ENCODE data around the gene MRGPRD.
"Not testable (repeated sequence)": the region's sequence is repeated elsewhere in the genome, so short reads cannot be mapped to it uniquely, and the experiment has no call there.

Gene MRGPRD

DNA sequence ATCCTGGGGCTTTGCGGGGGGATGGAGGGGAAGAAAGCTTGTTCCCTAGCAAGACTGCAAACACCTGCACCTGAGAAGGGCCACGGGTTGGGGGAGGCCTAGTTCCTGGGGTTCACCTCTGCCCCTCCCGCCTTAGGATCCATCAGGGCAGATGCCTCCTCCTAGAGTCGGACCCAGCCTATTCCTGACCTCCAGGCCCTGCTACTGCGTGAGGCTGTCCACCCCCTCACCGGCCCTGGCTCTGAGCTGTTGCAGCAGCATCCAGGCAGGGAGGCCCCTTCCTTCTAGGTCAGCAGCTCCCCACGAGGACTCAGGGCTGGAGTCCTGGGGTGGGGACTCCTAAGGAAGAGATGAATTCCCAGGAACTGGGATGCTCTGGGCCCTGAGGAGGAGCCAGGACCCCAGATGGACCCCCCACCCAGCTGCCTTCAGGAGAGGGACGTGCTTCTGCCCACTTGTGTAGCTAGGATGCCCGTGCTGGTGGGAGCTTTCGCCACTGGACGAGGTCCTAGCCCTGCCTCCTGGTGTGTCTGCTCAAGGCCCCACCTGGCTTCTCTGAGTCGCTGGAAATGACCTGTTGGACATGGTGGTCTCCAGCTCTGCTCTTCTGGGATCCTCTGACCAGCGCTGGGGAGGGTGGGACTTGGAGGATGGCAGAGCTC, 21.9 kb upstream of the MRGPRD start:
- Histone ChIP-seq H3K4me3 (no peak overlapping the region), H3K27ac (no peak overlapping the region), H3K27me3 (no peaks in the 10 kb centered on the region), H3K4me2 (no peak overlapping the region), H3K36me3 (no peaks in the 10 kb centered on the region), H4K20me1 (peaks cover 0 to 5% (median 0%) of the 10 kb centered on the region in 11 experiments; a peak in 2 of 22 replicates), H3K9ac (no peak overlapping the region), H3K9me3 (replicated peaks in 1 of 11) (no peaks in the 10 kb centered on the region), H3K4me1 (peaks cover 0 to 19% (median 10%) of the 10 kb centered on the region in 10 experiments; a peak in 12 of 20 replicates)
- no peak for TF ChIP-seq Cebpa-rat (IDR thresholded peaks at IDR 0.05)

DNA sequence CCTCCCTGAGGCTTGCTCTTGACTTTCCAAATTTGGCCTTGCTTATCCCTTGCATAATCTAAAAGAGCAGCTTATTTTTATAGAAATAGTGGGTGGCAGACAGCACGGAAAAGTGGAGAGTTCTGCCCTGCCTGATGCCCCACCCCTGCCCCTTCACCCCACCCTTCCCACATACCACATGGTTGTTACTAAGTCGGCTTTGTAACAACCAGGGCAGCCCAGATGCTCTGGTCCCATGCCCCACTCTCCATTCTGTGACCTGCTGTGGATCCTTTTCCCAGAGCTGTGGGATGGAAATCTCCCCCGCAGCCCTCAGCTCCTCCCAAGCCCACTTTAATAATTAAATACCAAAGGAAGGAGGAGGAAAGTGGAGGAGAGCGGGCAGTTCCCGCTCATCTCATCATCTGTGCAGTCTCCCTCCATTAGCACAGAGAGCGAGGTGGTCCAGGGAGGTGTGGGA, 21.4 kb upstream of the MRGPRD start:
- Histone ChIP-seq H3K4me1 (peaks cover 0 to 19% (median 10%) of the 10 kb centered on the region in 10 experiments; a peak in 12 of 20 replicates), H3K36me3 (no peaks in the 10 kb centered on the region), H4K20me1 (peaks cover 0 to 5% (median 0%) of the 10 kb centered on the region in 11 experiments; a peak in 2 of 22 replicates), H3K27me3 (no peaks in the 10 kb centered on the region), H3K27ac (no peak overlapping the region), H3K4me2 (no peak overlapping the region), H3K4me3 (no peak overlapping the region), H3K9me3 (replicated peaks in 1 of 11) (no peaks in the 10 kb centered on the region), H3K9ac (no peak overlapping the region)
- no peak for TF ChIP-seq Cebpa-rat (IDR thresholded peaks at IDR 0.05)

DNA sequence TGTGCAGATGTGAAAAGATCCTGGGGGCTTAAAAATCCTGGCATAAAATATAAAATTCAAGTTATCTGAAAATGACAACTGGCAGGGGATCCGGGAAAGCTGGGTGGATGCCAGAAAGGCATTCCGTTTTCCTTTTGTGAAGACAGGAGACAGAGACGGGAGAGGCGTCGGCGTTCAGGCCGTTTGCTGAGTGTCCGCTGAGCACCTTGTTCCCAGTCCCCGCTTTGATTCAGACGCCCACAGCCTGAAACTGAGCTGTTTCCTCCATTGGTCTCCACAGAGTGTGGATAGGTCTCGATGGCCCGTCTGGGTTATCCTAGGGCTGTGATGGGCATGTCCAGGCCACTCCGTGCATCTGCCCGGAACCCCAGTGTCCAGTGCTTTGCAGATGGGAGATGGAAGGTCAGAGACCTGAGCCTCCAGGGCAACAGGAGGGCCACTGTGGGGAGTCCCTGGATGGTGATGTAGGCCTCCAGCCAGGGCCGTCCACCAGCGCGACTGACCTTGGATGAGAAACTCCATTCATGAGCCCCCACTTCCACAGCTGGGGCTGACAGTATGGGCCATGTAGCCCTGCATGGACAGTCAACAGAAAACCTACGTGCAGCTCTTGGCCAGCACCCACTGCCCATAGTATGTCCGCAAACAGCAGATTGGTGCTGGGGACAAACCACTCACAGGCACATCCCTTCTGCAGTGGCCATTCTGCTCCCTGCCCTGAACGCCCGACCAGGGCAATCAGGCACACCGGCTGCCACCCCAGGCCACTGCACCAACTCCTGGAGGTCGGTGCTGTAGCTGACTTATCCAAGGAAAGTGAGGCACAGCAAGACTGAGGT, 20.7 kb upstream of the MRGPRD start:
- H3K9ac ChIP-seq, result no peak overlapping the region
- H3K36me3 ChIP-seq, result no peaks in the 10 kb centered on the region
- H3K27ac ChIP-seq, result no peak overlapping the region
- no peak overlapping the region for H3K4me2 ChIP-seq
- no peaks in the 10 kb centered on the region for H3K9me3 ChIP-seq (replicated peaks in 1 of 11)
- H3K27me3 ChIP-seq, result no peaks in the 10 kb centered on the region
- H4K20me1 ChIP-seq, result peaks cover 0 to 5% (median 0%) of the 10 kb centered on the region in 11 experiments; a peak in 1 of 22 replicates
- no peak for TF ChIP-seq Cebpa-rat (IDR thresholded peaks at IDR 0.05)
- peaks cover 0 to 19% (median 10%) of the 10 kb centered on the region in 10 experiments; a peak in 12 of 20 replicates for H3K4me1 ChIP-seq
- no peak overlapping the region for H3K4me3 ChIP-seq

DNA sequence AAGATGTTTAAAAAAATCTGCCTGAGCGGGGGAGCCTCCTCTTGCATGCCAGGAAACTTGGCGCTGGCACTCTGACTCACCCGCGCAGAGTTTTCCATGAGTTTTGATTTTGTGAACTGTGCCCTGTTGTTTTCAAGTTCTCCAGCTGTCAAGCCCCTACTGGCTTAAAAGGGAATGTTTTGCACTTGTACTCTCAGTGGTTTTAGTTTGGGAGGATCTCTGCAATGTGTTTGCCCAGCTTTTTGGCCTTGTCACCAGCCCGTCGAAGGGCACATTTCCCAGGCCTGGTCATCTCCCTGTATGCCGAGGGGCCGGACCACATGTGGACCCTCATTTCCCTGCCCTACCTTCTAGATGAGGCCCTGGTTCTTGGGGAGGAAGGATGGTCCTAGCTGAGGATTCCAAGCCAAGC, 20.1 kb upstream of the MRGPRD start:
- TF ChIP-seq Cebpa-rat (IDR thresholded peaks at IDR 0.05), result no peak
- no peak overlapping the region for H3K27ac ChIP-seq
- no peak overlapping the region for H3K4me2 ChIP-seq

DNA sequence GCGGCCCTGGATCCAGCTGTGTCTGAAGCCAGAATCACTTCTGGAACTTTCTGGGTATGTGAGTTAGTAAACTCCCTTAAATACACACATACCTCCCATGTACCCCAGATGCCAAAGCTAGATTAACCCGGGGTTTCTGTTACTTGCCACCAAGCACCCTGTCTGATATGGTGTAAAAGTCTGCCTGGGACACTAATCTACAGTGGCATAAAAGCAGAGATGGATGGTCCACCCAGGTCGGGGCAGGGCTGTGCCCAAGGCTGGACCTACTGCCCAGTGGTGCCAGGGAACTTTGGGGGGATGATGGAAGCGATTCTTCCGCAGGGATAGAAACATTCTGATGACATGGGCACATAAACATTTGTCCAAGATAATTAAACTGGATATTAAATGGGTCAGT, 19.6 kb upstream of the MRGPRD start:
- H3K27ac ChIP-seq, result no peak overlapping the region
- H3K4me3 ChIP-seq, result no peak overlapping the region
- H4K20me1 ChIP-seq, result peaks cover 0 to 5% (median 0%) of the 10 kb centered on the region in 11 experiments; a peak in 1 of 22 replicates
- no peak overlapping the region for H3K9ac ChIP-seq
- H3K36me3 ChIP-seq, result no peaks in the 10 kb centered on the region
- no peaks in the 10 kb centered on the region for H3K9me3 ChIP-seq (replicated peaks in 1 of 11)
- TF ChIP-seq Cebpa-rat (IDR thresholded peaks at IDR 0.05), result no peak
- peaks cover 0 to 19% (median 10%) of the 10 kb centered on the region in 10 experiments; a peak in 12 of 20 replicates for H3K4me1 ChIP-seq
- H3K27me3 ChIP-seq, result no peaks in the 10 kb centered on the region
- no peak overlapping the region for H3K4me2 ChIP-seq

More for the DNA sequence above, 20.1 kb upstream of the MRGPRD start:
- Histone ChIP-seq H3K36me3 (no peaks in the 10 kb centered on the region), H3K9ac (no peak overlapping the region), H4K20me1 (peaks cover 0 to 5% (median 0%) of the 10 kb centered on the region in 11 experiments; a peak in 1 of 22 replicates), H3K27me3 (no peaks in the 10 kb centered on the region), H3K4me1 (peaks cover 0 to 19% (median 10%) of the 10 kb centered on the region in 10 experiments; a peak in 12 of 20 replicates), H3K4me3 (no peak overlapping the region), H3K9me3 (replicated peaks in 1 of 11) (no peaks in the 10 kb centered on the region)

DNA sequence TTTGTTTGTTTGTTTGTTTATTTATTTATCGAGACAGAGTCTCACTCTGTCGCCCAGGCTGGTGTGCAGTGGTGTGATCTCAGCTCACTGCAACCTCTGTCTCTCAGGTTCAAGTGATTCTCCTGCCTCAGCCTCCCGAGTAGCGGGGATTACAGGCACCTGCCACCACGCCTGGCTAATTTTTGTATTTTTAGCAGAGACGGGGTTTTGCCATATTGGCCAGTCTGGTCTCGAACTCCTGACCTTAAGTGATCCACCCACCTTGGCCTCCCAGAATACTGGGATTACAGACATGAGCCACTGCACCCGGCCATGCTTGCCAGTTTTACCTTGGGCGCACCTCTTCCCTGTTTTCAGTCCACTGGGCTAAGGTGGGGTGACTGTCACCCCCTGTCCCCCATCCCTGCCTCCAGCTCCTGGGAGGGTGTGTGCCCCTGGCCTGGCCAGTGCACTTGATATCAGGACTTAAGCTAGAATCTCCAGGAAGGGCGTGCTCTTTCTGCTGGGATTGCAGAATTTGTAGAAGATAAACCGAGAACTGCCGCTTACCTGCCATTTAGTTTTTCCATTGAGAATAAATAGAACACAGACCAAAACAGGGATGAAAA, 19.1 kb upstream of the MRGPRD start:
- H4K20me1 ChIP-seq; H3K27me3 ChIP-seq; H3K9me3 ChIP-seq (replicated peaks in 1 of 11); H3K9ac ChIP-seq; H3K27ac ChIP-seq; H3K4me2 ChIP-seq; H3K36me3 ChIP-seq; H3K4me3 ChIP-seq: not testable (repeated sequence)
- peaks cover 0 to 14% (median 9%) of the 10 kb centered on the region in 10 experiments; a peak in 12 of 20 replicates for H3K4me1 ChIP-seq

DNA sequence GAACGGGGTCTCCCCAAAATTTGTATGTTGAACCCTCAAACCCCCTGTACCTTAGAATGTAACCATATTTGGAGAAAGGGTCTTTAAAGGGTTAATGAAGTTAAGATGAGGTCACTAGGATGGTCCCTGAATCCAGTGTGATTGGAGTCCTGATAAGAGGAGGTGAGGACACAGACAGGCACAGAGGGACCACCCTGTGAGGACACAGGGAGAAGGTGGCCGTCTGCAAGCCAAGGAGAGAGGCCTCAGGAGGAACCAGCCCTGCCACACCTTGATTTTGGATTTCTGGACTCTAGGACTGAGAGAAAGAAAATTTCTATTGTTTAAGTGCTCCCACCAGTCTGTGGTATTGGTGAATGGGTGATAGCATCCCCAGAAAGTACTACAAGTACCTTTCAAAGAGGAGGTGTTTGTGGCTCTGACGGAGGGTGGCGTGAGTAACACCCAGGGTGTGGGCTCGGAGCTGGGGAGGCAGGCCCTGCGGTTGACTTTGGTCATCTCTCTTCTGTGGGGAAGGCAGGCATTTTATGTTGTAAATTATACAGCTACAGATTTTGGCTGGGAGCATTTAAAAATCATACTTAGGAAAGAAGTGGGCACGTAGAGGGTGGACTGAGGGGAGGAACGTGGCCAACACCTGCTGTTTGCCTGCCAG, 18.4 kb upstream of the MRGPRD start:
- TF ChIP-seq Cebpa-rat (IDR thresholded peaks at IDR 0.05), result no peak
- H3K4me1 ChIP-seq, result peaks cover 0 to 12% (median 8%) of the 10 kb centered on the region in 10 experiments; a peak in 12 of 20 replicates
- no peak overlapping the region for H3K9ac ChIP-seq
- H3K4me3 ChIP-seq, result no peak overlapping the region
- peaks cover 0 to 5% (median 0%) of the 10 kb centered on the region in 11 experiments; a peak in 1 of 22 replicates for H4K20me1 ChIP-seq
- H3K9me3 ChIP-seq (replicated peaks in 1 of 11), result no peaks in the 10 kb centered on the region
- H3K36me3 ChIP-seq, result no peaks in the 10 kb centered on the region
- peak overlapping the region in 4 of 11 experiments; percentile 13 to 35 (median 20); a peak in 4 of 22 replicates for H3K4me2 ChIP-seq
- H3K27me3 ChIP-seq, result no peaks in the 10 kb centered on the region
- H3K27ac ChIP-seq, result no peak overlapping the region

DNA sequence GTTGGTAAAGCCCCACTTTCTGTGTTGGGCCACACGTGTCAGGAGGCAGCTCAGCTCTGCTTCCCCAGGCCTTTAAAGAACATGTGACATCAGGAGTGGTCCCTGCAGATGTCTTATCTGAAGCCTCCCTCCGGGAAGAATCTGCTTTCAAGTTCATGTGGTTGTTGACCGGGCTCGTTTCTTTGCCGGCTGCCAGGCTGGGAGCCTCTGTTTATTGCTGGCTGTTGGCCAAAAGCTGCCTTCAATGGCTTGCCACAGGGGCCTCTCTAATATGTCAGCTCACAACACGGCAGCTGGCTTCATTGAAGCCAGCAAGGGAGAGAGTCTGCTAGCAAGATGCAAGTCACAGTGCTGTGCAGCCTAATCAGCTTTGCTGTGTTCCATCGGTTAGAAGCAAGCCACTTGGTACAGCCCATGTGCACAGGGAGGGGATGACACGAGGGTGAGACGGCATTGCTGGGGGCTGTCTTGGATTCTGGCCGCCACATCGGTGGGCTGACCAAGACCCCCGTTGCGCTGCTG, 17.7 kb upstream of the MRGPRD start:
- no peak for TF ChIP-seq Cebpa-rat (IDR thresholded peaks at IDR 0.05)
- Histone ChIP-seq H3K36me3 (no peaks in the 10 kb centered on the region), H3K4me2 (peak overlapping the region in 8 of 11 experiments; percentile 13 to 44 (median 27); a peak in 11 of 22 replicates), H4K20me1 (peaks cover 0 to 5% (median 0%) of the 10 kb centered on the region in 11 experiments; a peak in 1 of 22 replicates), H3K4me3 (no peak overlapping the region), H3K27me3 (no peaks in the 10 kb centered on the region), H3K9ac (no peak overlapping the region), H3K9me3 (replicated peaks in 1 of 11) (no peaks in the 10 kb centered on the region), H3K4me1 (peaks cover 0 to 12% (median 8%) of the 10 kb centered on the region in 10 experiments; a peak in 12 of 20 replicates), H3K27ac (no peak overlapping the region)
